GM10248 (cell line): ENCODE data around the gene ZC3H7B.

Experiments used
- CTCF ChIA-PET: fragments of 300-600 bp; sonication (Branson Sonifier 250); formaldehyde crosslinking; extraction: SDS; loops from one replicate; lab custom pipeline; 2021; ENCODE audit warnings: antibody characterized with exemption; lab: Yijun Ruan, JAX
- POLR2A ChIA-PET: fragments of 350-650 bp; sonication (Branson Sonifier 250); formaldehyde crosslinking; extraction: SDS; loops from one replicate; lab custom pipeline; 2020; ENCODE audit warnings: antibody characterized with exemption; lab: Yijun Ruan, JAX
- DNase-seq: peaks from one replicate; pipeline ENCODE4 v3.0.0; 2012; ENCODE audit errors: extremely low spot score
- CTCF ChIP-seq: IDR thresholded peaks from 2 replicates; pipeline ENCODE4 v1.5.1; 2012; ENCODE audit warnings: mild to moderate bottlenecking, low read depth; ENCODE audit errors: extremely low read depth, missing control alignments, control extremely low read depth

The ZC3H7B gene

GRCh38 chr22:41408665-41409064 is 107.3 kb downstream of the ZC3H7B start:
- no peak for TF ChIP-seq CTCF
- CTCF ChIA-PET: interaction anchor here (0.8 to 3.1 kb wide), 6 partner anchors 9 to 124 kb away, joined by 3 to 12 read pairs (median 6); no protein-coding TSS in a partner anchor
- DNase-seq: no peak
- POLR2A ChIA-PET: interaction anchor here (0.8 kb wide), 1 partner anchor 37 kb away, joined by 3 read pairs; no protein-coding TSS in a partner anchor
